Measurements from ENCODE around the gene SRSF10. TPM values are rescaled to one million over a fixed set of nuclear protein-coding genes. Genes with fewer than 3 reads are reported as not detected.

SRSF10 gene
- polyA plus RNA-seq, 3 donors: 66.6 to 76.2 (median 75.6) TPM

- H3K79me2 ChIP-seq (ENCODE audit: insufficient read depth, low read length): no peaks in the 10 kb centered on the region
- H3K4me3 ChIP-seq (replicated peaks in 1 of 3; ENCODE audit: low read depth in 2 of 3, low read length in 3 of 3): no peak overlapping the region
- H2AFZ ChIP-seq (ENCODE audit: insufficient read depth, low read depth, low read length, poor library complexity, severe bottlenecking): no peak overlapping the region
- no peaks in the 10 kb centered on the region for H3K36me3 Mint-ChIP-seq
- no peak overlapping the region for H3K4me3 Mint-ChIP-seq
- intact Hi-C loops (cut with micrococcal nuclease): no loop called here
- no peak for DNase-seq
- no peaks in the 10 kb centered on the region for H3K27me3 ChIP-seq (ENCODE audit: control insufficient read depth in 2 of 2, insufficient read depth in 2 of 2, low read length in 2 of 2)
- H3K27me3 Mint-ChIP-seq (ENCODE audit: low read depth in 3 of 3): peaks cover 0 to 2% (median 1%) of the 10 kb centered on the region in 3 donors
- no peak overlapping the region for H3K27ac ChIP-seq (ENCODE audit: low read depth in 1 of 2, low read length in 2 of 2)
- peaks cover 0 to 1% (median 0%) of the 10 kb centered on the region in 7 donors for H3K9me3 Mint-ChIP-seq
- H3K9ac ChIP-seq (ENCODE audit: insufficient read depth, low read length, poor library complexity, severe bottlenecking): no peak overlapping the region
- peaks cover 15 to 16% of the 10 kb centered on the region in 2 donors for H3K4me1 ChIP-seq (ENCODE audit: control insufficient read depth in 1 of 2, insufficient read depth in 2 of 2, low read length in 2 of 2)
- H3K9me3 ChIP-seq (replicated peaks in 1 of 2; ENCODE audit: control insufficient read depth in 1 of 2, insufficient read depth in 1 of 2, low read length in 2 of 2): no peaks in the 10 kb centered on the region
- no peaks in the 10 kb centered on the region for H4K20me1 ChIP-seq (ENCODE audit: insufficient read depth, low read length)
- H3K4me2 ChIP-seq (replicated peaks; ENCODE audit: extremely low read depth, low read length, poor library complexity, severe bottlenecking): no peak overlapping the region
- H3K27ac Mint-ChIP-seq: no peak overlapping the region
- TF ChIP-seq CTCF (IDR thresholded peaks at IDR 0.05): no peak
- no CpG with 5 or more reads among the region's 1 CpG for WGBS (ENCODE audit: insufficient coverage)
- H3K4me1 Mint-ChIP-seq: peaks cover 14% of the 10 kb centered on the region
- H3K36me3 ChIP-seq (replicated peaks in 1 of 2; ENCODE audit: control insufficient read depth in 1 of 2, insufficient read depth in 2 of 2, low read length in 2 of 2): no peaks in the 10 kb centered on the region
Observed at GRCh38 chr1:23927097-23927496, 53.0 kb downstream of the SRSF10 start.

- Histone ChIP-seq H3K4me2 (replicated peaks; ENCODE audit: extremely low read depth, low read length, poor library complexity, severe bottlenecking) (no peak overlapping the region), H4K20me1 (ENCODE audit: insufficient read depth, low read length) (no peaks in the 10 kb centered on the region), H3K4me3 (replicated peaks in 1 of 3; ENCODE audit: low read depth in 2 of 3, low read length in 3 of 3) (no peak overlapping the region), H3K79me2 (ENCODE audit: insufficient read depth, low read length) (no peaks in the 10 kb centered on the region), H3K4me1 (ENCODE audit: control insufficient read depth in 1 of 2, insufficient read depth in 2 of 2, low read length in 2 of 2) (peaks cover 1 to 3% of the 10 kb centered on the region in 2 donors), H2AFZ (ENCODE audit: insufficient read depth, low read depth, low read length, poor library complexity, severe bottlenecking) (no peak overlapping the region), H3K9me3 (replicated peaks in 1 of 2; ENCODE audit: control insufficient read depth in 1 of 2, insufficient read depth in 1 of 2, low read length in 2 of 2) (no peaks in the 10 kb centered on the region), H3K9ac (ENCODE audit: insufficient read depth, low read length, poor library complexity, severe bottlenecking) (no peak overlapping the region), H3K36me3 (replicated peaks in 1 of 2; ENCODE audit: control insufficient read depth in 1 of 2, insufficient read depth in 2 of 2, low read length in 2 of 2) (no peaks in the 10 kb centered on the region), H3K27me3 (ENCODE audit: control insufficient read depth in 2 of 2, insufficient read depth in 2 of 2, low read length in 2 of 2) (no peaks in the 10 kb centered on the region), H3K27ac (ENCODE audit: low read depth in 1 of 2, low read length in 2 of 2) (no peak overlapping the region)
- no peak for DNase-seq
- no peak overlapping the region for H3K4me3 Mint-ChIP-seq
- H3K36me3 Mint-ChIP-seq: no peaks in the 10 kb centered on the region
- H3K27ac Mint-ChIP-seq: no peak overlapping the region
- peaks cover 0 to 2% (median 1%) of the 10 kb centered on the region in 3 donors for H3K27me3 Mint-ChIP-seq (ENCODE audit: low read depth in 3 of 3)
- peaks cover 4% of the 10 kb centered on the region for H3K4me1 Mint-ChIP-seq
- peaks cover 0 to 1% (median 0%) of the 10 kb centered on the region in 7 donors for H3K9me3 Mint-ChIP-seq
- 100% methylated on average over 2 of the region's 3 CpGs for WGBS (ENCODE audit: insufficient coverage)
- TF ChIP-seq CTCF (IDR thresholded peaks at IDR 0.05): no peak
- intact Hi-C loops (cut with micrococcal nuclease): no loop called here
Observed at GRCh38 chr1:23925279-23925678, 54.8 kb downstream of the SRSF10 start.
